HG03095 (cell line): Measurements from ENCODE around the gene BBS4.
"Not testable (repeated sequence)": the region's sequence is repeated elsewhere in the genome, so short reads cannot be mapped to it uniquely, and the experiment has no call there.

Experiments used
- ATAC-seq: cut with Tn5 transposase; IDR thresholded peaks from one replicate; pipeline ENCODE4 v1.9.1; 2021; ENCODE audit warnings: moderate library complexity; ENCODE audit not compliant: unreplicated experiment

BBS4 gene

DNA sequence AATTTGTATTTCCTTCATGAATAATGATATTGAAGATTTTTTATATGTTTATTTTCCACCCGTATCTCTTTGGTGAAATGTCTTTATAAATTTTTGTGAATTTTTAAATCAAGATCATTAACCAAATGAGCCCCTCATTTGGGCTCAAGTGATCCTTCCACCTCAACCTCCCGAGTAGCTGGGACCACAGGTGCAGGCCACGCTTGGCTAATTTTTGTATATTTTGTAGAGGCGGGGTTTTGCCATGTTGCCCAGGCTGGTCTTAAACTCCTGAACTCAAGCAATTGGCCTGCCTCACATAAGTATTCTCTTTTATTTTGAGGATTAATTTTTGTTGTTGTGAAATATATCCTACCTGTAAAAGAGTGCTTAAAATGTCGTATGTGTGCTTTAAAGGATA, 4.9 kb downstream of the BBS4 start:
- no peak for ATAC-seq

DNA sequence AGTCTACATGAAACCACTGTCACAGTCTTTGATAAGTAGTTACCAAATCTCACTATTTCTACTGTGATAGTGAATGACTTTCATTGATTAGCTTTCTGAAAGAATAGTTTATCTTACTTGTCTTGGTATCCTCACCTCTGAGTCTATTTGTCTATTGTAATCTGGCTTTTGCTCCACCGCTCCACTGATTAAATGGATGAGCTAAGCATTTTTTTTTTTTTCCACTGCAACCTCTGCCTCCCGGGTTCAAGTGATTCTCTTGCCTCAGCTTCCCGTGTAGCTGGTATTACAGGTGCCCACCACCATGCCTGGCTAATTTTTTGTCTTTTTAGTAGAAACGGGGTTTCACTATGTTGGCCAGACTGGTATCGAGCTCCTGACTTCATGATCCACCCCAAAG, 12.9 kb downstream of the BBS4 start:
- ATAC-seq = no peak

- ATAC-seq = no peak
Observed at GRCh38 chr15:72700076-72700475, 14.1 kb downstream of the BBS4 start.

DNA sequence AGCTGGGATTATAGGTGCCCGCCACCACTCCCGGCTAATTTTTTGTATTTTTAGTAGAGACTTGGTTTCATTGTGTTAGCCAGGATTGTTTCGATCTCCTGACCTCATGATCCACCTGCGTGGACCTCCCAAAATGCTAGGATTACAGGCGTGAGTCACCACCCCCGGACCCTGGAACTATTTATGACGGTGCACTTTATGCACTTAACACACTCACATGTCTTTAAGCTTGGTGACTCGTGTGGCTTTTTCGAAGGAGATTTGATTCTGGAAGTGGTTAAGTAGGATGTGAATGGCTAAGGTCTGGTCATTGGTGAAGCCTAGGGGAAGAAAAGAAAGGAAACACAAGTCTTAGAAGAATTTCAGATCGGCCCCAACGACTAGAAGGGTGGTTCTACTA, 20.3 kb downstream of the BBS4 start:
- no peak for ATAC-seq

- ATAC-seq = not testable (repeated sequence)
Observed at GRCh38 chr15:72708551-72709303, 22.7 kb downstream of the BBS4 start.

- no peak for ATAC-seq
Observed at GRCh38 chr15:72722071-72722696, 36.2 kb downstream of the BBS4 start.

- ATAC-seq = no peak
Observed at GRCh38 chr15:72724028-72724427, 38.0 kb downstream of the BBS4 start.

- ATAC-seq = no peak
Observed at GRCh38 chr15:72725446-72725845, 39.4 kb downstream of the BBS4 start.

DNA sequence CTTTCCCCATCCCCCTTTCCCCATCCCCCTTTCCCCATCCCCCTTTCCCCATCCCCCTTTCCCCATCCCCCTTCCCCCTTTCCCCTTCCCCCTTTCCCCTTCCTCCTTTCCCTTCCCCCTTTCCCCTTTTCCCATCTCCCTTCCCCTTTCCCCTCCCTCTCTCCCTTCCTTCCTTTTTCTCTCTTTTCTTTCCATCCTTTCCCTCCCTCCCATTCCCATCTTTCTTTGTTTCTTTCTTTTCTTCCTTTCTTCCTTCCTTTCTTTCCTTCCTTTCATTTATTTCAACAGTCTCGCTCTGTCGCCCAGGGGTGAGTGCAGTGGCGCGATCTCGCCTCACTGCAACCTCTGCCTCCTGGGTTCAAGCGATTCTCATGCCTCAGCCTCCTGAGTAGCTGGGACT, 39.8 kb downstream of the BBS4 start:
- not testable (repeated sequence) for ATAC-seq

- ATAC-seq = no peak
Observed at GRCh38 chr15:72727154-72727553, 41.1 kb downstream of the BBS4 start.

- ATAC-seq = not testable (repeated sequence)
Observed at GRCh38 chr15:72728249-72728648, 42.2 kb downstream of the BBS4 start.

- no peak for ATAC-seq
Observed at GRCh38 chr15:72728821-72729220, 42.8 kb downstream of the BBS4 start.

DNA sequence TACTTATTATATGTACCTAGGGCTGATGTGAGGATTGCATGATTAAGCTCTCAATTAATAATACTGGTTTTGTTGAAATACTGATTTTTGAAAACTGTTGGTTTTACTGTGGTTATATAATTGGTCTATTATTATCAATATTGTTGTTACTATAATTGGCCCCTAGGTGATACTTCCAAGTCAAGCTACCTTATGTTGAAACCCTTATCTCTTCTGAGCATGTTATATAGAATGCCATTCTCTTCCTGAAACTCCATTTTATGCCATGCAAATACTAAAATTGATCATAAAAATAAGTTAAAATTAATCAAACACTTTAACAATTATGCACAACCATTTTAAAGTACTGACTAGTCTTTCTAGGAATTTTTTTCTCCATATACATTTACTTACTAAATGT, 46.1 kb downstream of the BBS4 start:
- ATAC-seq = no peak

- ATAC-seq = no peak
Observed at GRCh38 chr15:72732516-72732915, 46.5 kb downstream of the BBS4 start.

DNA sequence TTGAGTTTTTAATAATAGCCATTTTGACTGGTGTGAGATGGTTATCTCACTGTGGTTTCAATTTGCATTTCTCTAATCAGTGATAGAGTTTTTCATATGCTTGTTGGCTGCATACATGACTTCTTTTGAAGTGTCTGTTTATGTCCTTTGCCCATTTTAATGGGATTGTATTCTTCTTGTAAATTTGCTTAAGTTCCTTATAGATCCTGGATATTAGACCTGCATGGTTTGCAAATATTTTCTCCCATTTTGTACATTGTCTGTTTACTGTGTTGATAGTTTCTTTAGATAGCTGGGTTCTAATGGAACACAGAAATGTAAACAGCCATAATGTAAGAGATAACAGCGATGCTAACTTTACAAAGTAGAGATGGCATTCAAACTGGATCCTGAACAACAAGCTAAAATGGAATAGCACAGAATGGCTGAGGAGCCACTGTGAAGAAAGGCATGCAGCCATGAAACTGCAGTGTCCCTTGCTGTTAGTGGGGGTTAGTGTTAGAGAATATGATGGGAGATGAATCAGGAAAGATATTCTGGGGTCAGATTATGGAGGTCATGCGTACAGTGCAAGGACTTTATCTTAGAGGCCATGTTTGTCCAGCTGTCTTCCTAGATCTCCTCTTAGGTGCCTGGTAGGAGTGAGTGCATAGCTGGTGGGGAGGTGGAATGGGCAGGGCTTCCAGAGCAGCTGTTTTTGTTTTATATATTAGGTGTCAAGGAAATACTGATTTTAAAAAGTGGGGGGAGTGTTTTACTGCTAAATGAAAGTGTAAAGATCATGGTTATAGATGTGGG, 48.1 kb downstream of the BBS4 start:
- no peak for ATAC-seq

- ATAC-seq = no peak
Observed at GRCh38 chr15:72735111-72735510, 49.1 kb downstream of the BBS4 start.

DNA sequence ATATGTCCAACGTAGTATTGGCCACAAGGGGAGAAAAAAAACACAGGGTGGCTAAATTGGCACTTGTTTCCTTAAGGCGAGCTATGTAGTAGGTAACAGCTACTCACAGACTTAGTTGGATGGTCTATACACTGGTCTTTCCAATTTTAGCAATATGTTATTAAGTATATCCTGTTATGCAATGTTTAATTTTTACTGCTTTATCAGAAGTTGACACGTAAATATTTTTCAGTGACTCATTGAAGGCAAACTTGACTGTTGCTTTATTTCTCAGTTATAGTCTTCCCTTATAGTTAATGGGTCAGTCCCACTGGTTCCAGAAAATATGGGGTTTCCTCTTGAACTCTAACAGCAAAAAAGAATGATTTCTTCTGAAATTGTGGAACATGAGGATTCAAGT, 51.1 kb downstream of the BBS4 start:
- ATAC-seq = no peak

DNA sequence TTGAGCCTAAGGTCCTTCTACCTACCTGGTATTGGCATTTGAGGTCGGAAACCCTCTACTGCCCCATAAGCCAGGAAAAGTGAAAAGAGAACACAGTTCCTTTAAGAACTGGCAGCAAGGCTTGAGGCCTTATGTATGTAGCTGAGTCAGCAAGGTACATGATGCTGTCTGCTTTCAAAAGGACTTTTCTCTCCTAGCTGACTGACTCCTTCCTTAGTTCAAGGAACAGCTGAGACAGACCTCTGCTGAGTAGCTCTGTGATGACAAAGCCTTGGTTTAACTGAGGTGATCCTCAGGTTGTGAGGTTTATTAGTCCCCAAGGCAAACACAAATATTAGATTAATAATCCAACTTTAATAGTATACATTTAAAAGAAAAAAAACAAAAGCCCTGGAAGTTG, 51.7 kb downstream of the BBS4 start:
- ATAC-seq = no peak

DNA sequence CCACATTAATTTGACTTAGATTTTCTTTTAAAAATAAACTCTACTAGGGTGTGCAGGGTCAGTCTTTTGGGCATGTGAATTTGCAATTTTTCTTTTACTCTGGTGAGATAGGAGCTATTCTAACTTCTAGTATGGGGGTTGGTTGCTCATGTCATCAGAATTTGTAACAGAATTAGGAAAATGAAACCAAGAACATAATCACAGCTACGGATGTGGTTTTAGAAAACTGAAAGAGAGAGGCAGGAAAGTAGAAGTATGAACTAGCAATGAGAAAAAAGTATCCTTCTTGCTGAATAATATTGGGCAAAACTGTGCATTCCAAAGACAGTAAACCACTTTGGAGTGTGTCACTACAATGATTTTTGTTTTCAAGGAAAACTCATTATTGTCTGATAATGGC, 54.2 kb downstream of the BBS4 start:
- ATAC-seq = peak; percentile 82

DNA sequence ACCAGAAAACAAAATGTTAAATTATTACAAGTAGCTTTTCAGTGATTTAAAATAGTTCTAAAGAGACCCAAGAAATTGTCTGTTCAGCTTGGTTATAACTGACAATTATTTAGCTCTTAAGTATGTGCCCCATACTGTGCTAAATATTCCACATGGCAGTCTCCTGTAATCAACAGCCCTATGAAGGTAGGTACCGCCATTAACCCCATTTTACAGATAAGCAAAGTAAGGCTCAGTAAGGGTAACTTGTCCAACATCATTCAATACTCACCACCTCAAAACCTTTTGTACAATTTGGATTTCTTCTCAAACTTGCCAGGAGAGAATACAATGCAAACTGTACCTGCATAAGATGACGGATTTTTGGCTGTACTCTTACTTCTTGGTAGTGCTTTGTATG, 63.7 kb downstream of the BBS4 start:
- no peak for ATAC-seq

- ATAC-seq = no peak
Observed at GRCh38 chr15:72751751-72752455, 65.9 kb downstream of the BBS4 start.
